Right lobe of liver (tissue), 4 donors: ENCODE measurements around the gene DDRGK1.

ENCODE experiments used
- POLR2A ChIP-seq: fragments of 450-650 bp; IDR thresholded peaks from one replicate; pipeline ENCODE4 v1.6.1; 2017; ENCODE audit warnings: antibody characterized with exemption, mild to moderate bottlenecking
- TF ChIP-seq, protein P1 (sequence below), 4 donors: fragments of 200-600 bp in 3 of 4; fragments of 450-650 bp in 1 of 4; IDR thresholded peaks; one replicate each; pipeline versions ENCODE4 v1.5.1 to v1.8.0; 2016 to 2022; ENCODE audit warnings: antibody characterized with exemption in 4 of 4, mild to moderate bottlenecking in 2 of 4
- donor health status: DM: no; HTN: no; CAD: no.
- donor health status: DM: no; HTN: no; CAD: no.
- donor health status: DM: no; HTN: yes; CAD: no.

- TF ChIP-seq POLR2A: no peak
- TF ChIP-seq, protein P1, sequence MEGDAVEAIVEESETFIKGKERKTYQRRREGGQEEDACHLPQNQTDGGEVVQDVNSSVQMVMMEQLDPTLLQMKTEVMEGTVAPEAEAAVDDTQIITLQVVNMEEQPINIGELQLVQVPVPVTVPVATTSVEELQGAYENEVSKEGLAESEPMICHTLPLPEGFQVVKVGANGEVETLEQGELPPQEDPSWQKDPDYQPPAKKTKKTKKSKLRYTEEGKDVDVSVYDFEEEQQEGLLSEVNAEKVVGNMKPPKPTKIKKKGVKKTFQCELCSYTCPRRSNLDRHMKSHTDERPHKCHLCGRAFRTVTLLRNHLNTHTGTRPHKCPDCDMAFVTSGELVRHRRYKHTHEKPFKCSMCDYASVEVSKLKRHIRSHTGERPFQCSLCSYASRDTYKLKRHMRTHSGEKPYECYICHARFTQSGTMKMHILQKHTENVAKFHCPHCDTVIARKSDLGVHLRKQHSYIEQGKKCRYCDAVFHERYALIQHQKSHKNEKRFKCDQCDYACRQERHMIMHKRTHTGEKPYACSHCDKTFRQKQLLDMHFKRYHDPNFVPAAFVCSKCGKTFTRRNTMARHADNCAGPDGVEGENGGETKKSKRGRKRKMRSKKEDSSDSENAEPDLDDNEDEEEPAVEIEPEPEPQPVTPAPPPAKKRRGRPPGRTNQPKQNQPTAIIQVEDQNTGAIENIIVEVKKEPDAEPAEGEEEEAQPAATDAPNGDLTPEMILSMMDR (IDR thresholded peaks at IDR 0.05): no peak
Measured at GRCh38 chr20:3171391-3172125, 32.9 kb downstream of the DDRGK1 start.
